Adrenal gland (tissue), 12 donors: ENCODE data around the gene FAM229A. TPM values are rescaled to one million over a fixed set of nuclear protein-coding genes. Genes with fewer than 3 reads are reported as not detected.

Source experiments
- DNase-seq, 7 donors: peaks; one replicate each; pipeline ENCODE4 v3.0.0-alpha.2; 2019 to 2020
- H3K27ac ChIP-seq, 5 donors: fragments of 200-600 bp; sonication (generic) in 4 of 5; 1 replicate in 3 of 5; 2 replicates in 2 of 5; pipeline versions ENCODE4 v1.5.1 to v1.8.0; 2016 to 2020; ENCODE audit warnings: mild to moderate bottlenecking in 1 of 5
- H3K27me3 ChIP-seq: fragments of 200-600 bp; 2 replicates; pipeline ENCODE4 v1.8.0; 2021
- H3K36me3 ChIP-seq, 2 donors: fragments of 200-600 bp; replicated peaks in 1 of 2; 1 replicate in 1 of 2; 2 replicates in 1 of 2; pipeline versions ENCODE4 v1.5.1 to v1.8.0; 2018 to 2022
- H3K4me1 ChIP-seq, 2 donors: fragments of 200-600 bp; replicated peaks in 1 of 2; 1 replicate in 1 of 2; 2 replicates in 1 of 2; pipeline versions ENCODE4 v1.5.1 to v1.8.0; 2018 to 2021
- H3K4me3 ChIP-seq, 4 donors: fragments of 200-600 bp; sonication (generic) in 3 of 4; one replicate each; pipeline ENCODE4 v1.5.1; 2016 to 2018
- H3K9me3 ChIP-seq, 3 donors: fragments of 200-600 bp; sonication (generic) in 1 of 3; replicated peaks in 1 of 3; 1 replicate in 2 of 3; 2 replicates in 1 of 3; pipeline versions ENCODE4 v1.5.1 to v1.8.0; 2016 to 2021
- POLR2A ChIP-seq, 2 donors: fragments of 450-650 bp; IDR thresholded peaks; one replicate each; pipeline ENCODE4 v1.6.1; 2017; ENCODE audit warnings: antibody characterized with exemption in 2 of 2, mild to moderate bottlenecking in 2 of 2, moderate library complexity in 1 of 2
- WGBS, 4 donors: extraction: QIAGEN DNeasy Blood & Tissue Kit in 2 of 4; methylation state at CpG; one replicate each; pipeline versions ENCODE4 v1.1.5 to v1.1.7; 2013 to 2017; 5-methylcytosine and 5-hydroxymethylcytosine counted together
- intact Hi-C, 2 donors: fragments of 100-400 bp; cut with DNase I; formaldehyde crosslinking; loops; one replicate each; pipeline versions ENCODE4 v1.14.1 to v1.15.0; 2022 to 2023
- polyA plus RNA-seq, 3 donors: library from polyadenylated mRNA; stranded (reverse); fragments of 200-250 nt in 2 of 3; fragments of 350-450 nt in 1 of 3; fragmentation: Illumina TruSeq in 1 of 3; extraction: RNeasy Lipid Tissue Mini Kit (QIAGEN cat#74804) in 1 of 3; gene quantifications; one replicate each; pipeline ENCODE4 v1.2.3, GENCODE V29; 2013 to 2014
- total RNA-seq, 9 donors: library from RNA; depleted of rRNA in 4 of 9; stranded (reverse); fragments of >200 nt in 4 of 9; fragments of 120-200 nt in 1 of 9; fragmentation: NEBNext Ultra II Directional in 1 of 9; extraction: Animal tissue kit (Norgen Biotek cat#: 25700) in 1 of 9; gene quantifications; one replicate each; pipeline versions ENCODE4 v1.1.0 to v1.2.4, GENCODE V29; 2013 to 2023
- TF ChIP-seq, protein P1 (sequence below), 6 experiments: fragments of 450-650 bp in 4 of 6; fragments of 200-600 bp in 2 of 6; sonication (generic) in 1 of 6; IDR thresholded peaks; 1 replicate in 5 of 6; 2 replicates in 1 of 6; pipeline versions ENCODE4 v1.5.1 to v1.8.0; 2016 to 2021; ENCODE audit warnings: antibody characterized with exemption in 6 of 6, mild to moderate bottlenecking in 2 of 6, moderate library complexity in 1 of 6
- donor health status: healthy with polysubstance abuse.
- donor health status: Bipolar disorder and iron deficiency.
- donor health status: DM: yes; HTN: yes; CAD: no.
- donor health status: DM: no; HTN: no; CAD: no.
- donor health status: DM: no; HTN: no; CAD: no.
- donor health status: DM: yes; HTN: yes; CAD: no.

The FAM229A gene
- total and polyA plus RNA-seq, 12 donors: 1.3 to 110 (median 7.0) TPM

DNA sequence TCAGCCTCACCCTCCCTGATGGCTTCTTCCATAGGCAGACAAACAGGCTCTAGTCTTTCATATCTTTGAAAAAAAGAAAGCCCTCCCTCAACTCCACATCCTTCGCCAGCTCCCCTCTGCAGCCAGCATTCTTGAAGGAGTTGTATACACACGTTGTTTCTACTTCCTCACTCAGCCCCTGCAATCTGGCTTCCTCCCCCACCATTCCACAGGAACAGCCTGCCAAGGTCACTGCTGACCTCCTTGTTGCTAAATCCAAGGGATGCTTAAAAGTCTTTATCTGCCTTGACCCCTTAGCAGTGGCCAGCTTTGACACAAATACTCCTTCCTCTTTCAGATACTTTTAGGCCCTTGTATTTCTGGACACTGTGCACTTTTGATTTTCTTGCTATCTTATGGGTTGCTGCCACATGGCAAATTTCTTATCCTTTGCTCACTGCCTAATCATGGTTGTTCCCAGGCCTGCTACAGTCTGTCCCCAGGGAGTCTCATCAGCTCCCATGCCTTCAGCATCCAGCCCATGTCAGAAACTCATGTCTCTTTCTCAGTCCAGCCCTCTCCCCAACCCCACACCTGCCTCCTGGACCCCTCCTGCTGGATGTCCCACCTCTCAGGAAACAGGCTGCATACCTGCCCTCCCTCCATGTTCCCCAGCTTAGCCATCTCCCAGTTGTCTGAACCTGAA, 8.3 kb downstream of the FAM229A start:
- 20 to 32% (median 29%) methylated on average over 2 of the region's 2 CpGs for WGBS, 4 donors
- H3K4me3 ChIP-seq: peak overlapping the region in 1 of 4 donors; percentile 4
- peak in 6 of 7 donors; percentile 73 to 87 (median 78) for DNase-seq
- peaks cover 31 to 50% of the 10 kb centered on the region in 2 donors for H3K4me1 ChIP-seq
- H3K27ac ChIP-seq: peak overlapping the region; percentile 18 to 97 (median 93)
- intact Hi-C loops: no loop called here
- H3K27me3 ChIP-seq: no peaks in the 10 kb centered on the region
- no peaks in the 10 kb centered on the region for H3K36me3 ChIP-seq
- H3K9me3 ChIP-seq: no peaks in the 10 kb centered on the region
- TF ChIP-seq, protein P1, sequence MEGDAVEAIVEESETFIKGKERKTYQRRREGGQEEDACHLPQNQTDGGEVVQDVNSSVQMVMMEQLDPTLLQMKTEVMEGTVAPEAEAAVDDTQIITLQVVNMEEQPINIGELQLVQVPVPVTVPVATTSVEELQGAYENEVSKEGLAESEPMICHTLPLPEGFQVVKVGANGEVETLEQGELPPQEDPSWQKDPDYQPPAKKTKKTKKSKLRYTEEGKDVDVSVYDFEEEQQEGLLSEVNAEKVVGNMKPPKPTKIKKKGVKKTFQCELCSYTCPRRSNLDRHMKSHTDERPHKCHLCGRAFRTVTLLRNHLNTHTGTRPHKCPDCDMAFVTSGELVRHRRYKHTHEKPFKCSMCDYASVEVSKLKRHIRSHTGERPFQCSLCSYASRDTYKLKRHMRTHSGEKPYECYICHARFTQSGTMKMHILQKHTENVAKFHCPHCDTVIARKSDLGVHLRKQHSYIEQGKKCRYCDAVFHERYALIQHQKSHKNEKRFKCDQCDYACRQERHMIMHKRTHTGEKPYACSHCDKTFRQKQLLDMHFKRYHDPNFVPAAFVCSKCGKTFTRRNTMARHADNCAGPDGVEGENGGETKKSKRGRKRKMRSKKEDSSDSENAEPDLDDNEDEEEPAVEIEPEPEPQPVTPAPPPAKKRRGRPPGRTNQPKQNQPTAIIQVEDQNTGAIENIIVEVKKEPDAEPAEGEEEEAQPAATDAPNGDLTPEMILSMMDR (IDR thresholded peaks at IDR 0.05): no peak
- no peak for TF ChIP-seq POLR2A (IDR thresholded peaks at IDR 0.05)

DNA sequence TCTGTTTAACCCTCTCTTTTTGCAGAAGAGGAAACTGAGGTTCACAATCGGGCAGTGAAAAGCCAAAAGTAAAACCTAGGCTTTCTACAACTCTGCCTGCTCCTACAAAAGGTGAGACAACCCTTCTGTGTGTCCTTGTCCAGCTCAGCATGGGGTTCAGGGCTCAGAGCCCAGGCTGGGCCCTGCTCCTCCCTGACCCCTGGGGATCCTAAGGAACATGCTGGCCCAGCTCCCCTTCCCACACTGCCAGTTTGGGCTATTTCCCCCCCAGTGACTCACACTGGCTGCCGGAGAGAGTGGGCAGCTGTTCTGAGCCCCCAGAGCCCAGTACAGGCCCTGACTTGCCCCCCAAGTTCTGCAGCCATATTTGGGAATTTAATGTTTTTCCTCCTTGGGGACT, 8.9 kb downstream of the FAM229A start:
- no peak for DNase-seq
- intact Hi-C loops: no loop called here
- Histone ChIP-seq H3K4me3 (peak overlapping the region in 1 of 4 donors; percentile 4), H3K4me1 (peaks cover 31 to 56% of the 10 kb centered on the region in 2 donors), H3K9me3 (no peaks in the 10 kb centered on the region), H3K36me3 (no peaks in the 10 kb centered on the region), H3K27ac (peak overlapping the region; percentile 18 to 97 (median 93)), H3K27me3 (no peaks in the 10 kb centered on the region)
- TF ChIP-seq POLR2A (IDR thresholded peaks at IDR 0.05): no peak
- TF ChIP-seq, protein P1 (IDR thresholded peaks at IDR 0.05): no peak
- 29 to 44% (median 35%) methylated on average over 2 of the region's 2 CpGs for WGBS, 4 donors

DNA sequence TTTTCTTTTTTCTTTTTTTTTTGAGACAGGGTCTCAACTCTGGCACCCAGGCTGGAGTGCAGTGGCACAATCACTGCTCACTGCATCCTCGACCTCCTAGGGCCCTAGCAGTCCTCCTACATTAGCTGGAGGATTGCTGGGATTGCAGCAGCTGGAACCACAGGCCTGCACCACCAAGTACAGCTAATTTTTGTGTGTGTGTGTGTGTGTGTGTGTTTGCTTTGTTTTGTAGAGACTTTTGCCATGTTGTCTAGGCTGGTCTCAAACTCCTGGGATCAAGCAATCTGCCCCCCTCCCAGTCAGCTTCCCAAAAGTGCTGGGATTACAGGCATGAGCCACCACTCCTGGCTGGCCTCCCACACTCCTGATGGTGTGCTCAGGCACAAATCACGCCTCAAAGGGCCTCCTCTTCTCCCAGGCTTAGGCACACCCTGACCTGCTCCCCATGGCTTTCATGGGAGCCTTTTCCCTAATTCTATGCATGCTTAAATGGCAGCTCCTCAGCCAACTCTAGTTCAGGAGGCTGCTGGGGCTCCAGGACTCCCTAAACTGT, 9.4 kb downstream of the FAM229A start:
- H3K4me1 ChIP-seq: peaks cover 37 to 61% of the 10 kb centered on the region in 2 donors
- DNase-seq: no peak
- H3K27me3 ChIP-seq: no peaks in the 10 kb centered on the region
- no peak overlapping the region for H3K4me3 ChIP-seq
- no peaks in the 10 kb centered on the region for H3K9me3 ChIP-seq
- TF ChIP-seq, protein P1 (IDR thresholded peaks at IDR 0.05): no peak
- TF ChIP-seq POLR2A (IDR thresholded peaks at IDR 0.05): no peak
- WGBS, 4 donors: 35 to 56% (median 45%) methylated on average over 2 of the region's 2 CpGs
- peak overlapping the region; percentile 18 to 97 (median 93) for H3K27ac ChIP-seq
- no peaks in the 10 kb centered on the region for H3K36me3 ChIP-seq
- intact Hi-C loops: no loop called here

DNA sequence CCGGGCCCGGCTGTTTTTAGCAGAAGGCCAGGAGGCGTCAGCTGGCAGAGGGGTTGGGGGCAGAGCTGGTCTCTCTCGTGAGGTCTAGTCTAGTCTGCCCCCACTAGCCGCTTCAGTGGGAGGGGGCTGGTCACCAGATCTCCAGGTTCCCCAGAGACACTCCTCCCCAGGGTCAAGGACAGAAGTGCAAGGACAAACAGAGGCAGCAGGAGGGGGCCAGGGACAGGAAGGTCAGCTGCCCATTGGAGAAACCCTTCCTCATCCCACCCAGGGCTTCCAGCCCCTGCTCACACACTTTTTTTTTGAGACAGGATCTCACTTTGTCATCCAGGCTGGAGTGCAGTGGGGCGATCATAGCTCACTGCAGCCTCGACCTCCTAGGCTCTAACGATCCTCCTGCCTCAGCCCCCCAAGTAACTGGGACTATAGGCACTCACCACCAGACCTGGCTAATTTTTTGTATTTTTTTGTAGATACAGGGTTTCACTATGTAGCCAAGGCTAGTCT, 10.0 kb downstream of the FAM229A start:
- H3K36me3 ChIP-seq: no peaks in the 10 kb centered on the region
- DNase-seq: peak in 2 of 7 donors; percentile 41 to 51
- peak overlapping the region; percentile 44 to 97 (median 93) for H3K27ac ChIP-seq
- WGBS, 4 donors: 22 to 41% (median 33%) methylated on average over 5 to 8 of the region's 8 CpGs
- no peaks in the 10 kb centered on the region for H3K27me3 ChIP-seq
- H3K9me3 ChIP-seq: no peaks in the 10 kb centered on the region
- intact Hi-C loops: no loop called here
- H3K4me1 ChIP-seq: peaks cover 43 to 67% of the 10 kb centered on the region in 2 donors
- H3K4me3 ChIP-seq: peak overlapping the region in 2 of 4 donors; percentile 35 to 66
- TF ChIP-seq, protein P1 (IDR thresholded peaks at IDR 0.05): no peak
- no peak for TF ChIP-seq POLR2A (IDR thresholded peaks at IDR 0.05)
